Uterus (tissue), 2 donors: ENCODE data around the gene SASH1.

Source experiments
- CTCF ChIP-seq, 4 experiments: fragments of 200-600 bp in 2 of 4; fragments of 450-650 bp in 2 of 4; sonication (generic) in 2 of 4; IDR thresholded peaks; one replicate each; pipeline ENCODE4 v1.5.1; 2016 to 2019; ENCODE audit warnings: antibody characterized with exemption in 4 of 4, mild to moderate bottlenecking in 2 of 4, moderate library complexity in 1 of 4
- POLR2A ChIP-seq, 2 donors: fragments of 450-650 bp; IDR thresholded peaks; one replicate each; pipeline ENCODE4 v1.6.1; 2016; ENCODE audit warnings: antibody characterized with exemption in 2 of 2, mild to moderate bottlenecking in 1 of 2, moderate library complexity in 1 of 2

GRCh38 chr6:148503703-148504102, 161.1 kb downstream of the SASH1 start:
- no peak for TF ChIP-seq POLR2A (IDR thresholded peaks at IDR 0.05)
- no peak for TF ChIP-seq CTCF (IDR thresholded peaks at IDR 0.05)
